Measurements from ENCODE around the gene EIF2AK3. TPM values are rescaled to one million over a fixed set of nuclear protein-coding genes. Genes with fewer than 3 reads are reported as not detected.
"Not testable (repeated sequence)": the region's sequence is repeated elsewhere in the genome, so short reads cannot be mapped to it uniquely, and the experiment has no call there.

EIF2AK3 gene
- total RNA-seq, 2 experiments from 2014 or later, result 10.6 to 14.7 TPM

DNA sequence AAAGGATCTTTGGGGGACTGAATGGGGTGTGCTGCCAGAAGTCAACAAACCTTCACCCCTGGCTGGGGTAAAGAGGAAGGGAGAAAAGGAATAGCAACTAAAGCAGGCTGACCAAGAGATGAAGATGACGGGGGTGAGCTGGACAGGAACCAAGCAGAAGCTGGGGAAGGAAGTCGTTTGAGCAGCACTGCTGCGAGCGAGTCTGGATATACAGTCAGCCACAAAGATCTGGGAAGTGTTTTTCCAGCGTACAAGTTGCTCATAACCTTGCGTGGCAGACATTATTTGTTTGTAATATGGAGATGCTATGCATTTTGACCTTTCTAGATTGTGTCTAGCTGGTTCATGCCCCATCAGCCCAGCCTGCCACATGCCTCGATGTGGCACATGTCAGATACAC, 71.2 kb downstream of the EIF2AK3 start:
- H3K4me3 Mint-ChIP-seq, result no peak overlapping the region
- no peaks in the 10 kb centered on the region for H3K4me1 Mint-ChIP-seq
- H3K36me3 Mint-ChIP-seq, result peaks cover 9% of the 10 kb centered on the region
- no peaks in the 10 kb centered on the region for H3K9me3 Mint-ChIP-seq
- H3K27me3 Mint-ChIP-seq, result no peaks in the 10 kb centered on the region
- no peak overlapping the region for H3K27ac Mint-ChIP-seq
- no peak for DNase-seq

DNA sequence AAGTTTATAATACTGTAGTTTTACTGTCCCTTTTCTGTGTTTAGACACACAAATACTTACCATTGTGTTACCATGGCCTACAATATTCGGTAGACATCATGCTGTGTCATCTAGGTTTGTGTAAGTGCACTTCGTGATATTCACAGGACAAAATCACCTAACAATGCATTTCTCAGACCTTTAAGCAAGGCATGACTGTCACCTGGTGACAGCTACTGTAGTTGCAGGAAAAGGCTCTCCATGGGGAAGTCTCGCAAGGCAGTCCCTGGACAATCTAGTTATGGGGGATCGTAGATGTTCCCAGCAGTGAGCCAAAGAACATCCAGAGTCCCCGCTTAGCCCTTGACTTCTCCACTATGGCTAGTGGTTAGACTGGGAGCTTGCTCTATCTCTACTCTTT, 73.1 kb downstream of the EIF2AK3 start:
- Mint-ChIP-seq H3K27ac (no peak overlapping the region), H3K36me3 (peaks cover 3% of the 10 kb centered on the region), H3K9me3 (no peaks in the 10 kb centered on the region), H3K27me3 (peaks cover 14% of the 10 kb centered on the region), H3K4me1 (peaks cover 4% of the 10 kb centered on the region), H3K4me3 (no peak overlapping the region)
- DNase-seq, result no peak

GRCh38 chr2:88549616-88550292, 77.5 kb downstream of the EIF2AK3 start:
- H3K4me1 Mint-ChIP-seq, result peaks cover 4% of the 10 kb centered on the region
- H3K4me3 Mint-ChIP-seq, result no peak overlapping the region
- peaks cover 20% of the 10 kb centered on the region for H3K27me3 Mint-ChIP-seq
- H3K9me3 Mint-ChIP-seq, result no peaks in the 10 kb centered on the region
- H3K27ac Mint-ChIP-seq, result no peak overlapping the region
- no peaks in the 10 kb centered on the region for H3K36me3 Mint-ChIP-seq
- DNase-seq, result no peak

DNA sequence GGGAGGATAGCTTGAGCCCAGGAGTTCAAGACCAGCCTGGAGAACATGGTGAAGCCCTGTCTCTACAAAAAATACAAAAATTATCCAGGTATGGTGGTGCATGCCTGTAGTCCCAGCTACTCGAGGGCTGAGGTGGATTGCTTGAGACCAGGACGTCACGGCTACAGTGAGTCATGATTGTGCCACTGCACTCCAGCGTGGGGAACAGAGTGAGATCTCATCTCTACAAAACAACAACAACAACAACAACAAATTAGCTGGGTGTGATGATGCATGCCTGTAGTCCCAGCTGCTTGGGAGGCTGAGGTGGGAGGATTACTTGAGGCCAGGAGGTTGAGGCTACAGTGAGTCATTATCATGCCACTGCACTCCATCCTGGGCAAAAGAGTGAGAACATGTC, 81.0 kb downstream of the EIF2AK3 start:
- not testable (repeated sequence) for H3K4me1 Mint-ChIP-seq, H3K9me3 Mint-ChIP-seq, H3K36me3 Mint-ChIP-seq, H3K27ac Mint-ChIP-seq, H3K4me3 Mint-ChIP-seq, DNase-seq
- H3K27me3 Mint-ChIP-seq, result peaks cover 20% of the 10 kb centered on the region

DNA sequence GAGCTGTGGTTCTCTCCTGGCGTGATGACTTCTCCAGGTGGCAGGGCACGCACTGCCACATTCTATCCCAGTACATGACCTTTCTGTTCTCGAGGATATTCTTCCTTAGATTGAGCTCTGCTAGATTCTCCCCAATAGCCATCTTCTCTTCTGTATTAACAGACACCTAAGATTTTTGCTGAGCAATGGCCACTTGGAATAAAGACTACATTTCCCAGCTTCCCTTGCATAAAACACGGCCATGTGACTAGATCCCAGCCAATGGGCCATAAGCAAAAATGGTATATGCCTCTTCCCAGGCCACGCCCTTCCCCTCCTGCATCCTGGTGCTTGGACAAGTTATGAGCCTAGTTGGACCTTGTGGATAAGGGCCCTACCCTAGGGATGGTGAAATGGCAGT, 82.1 kb downstream of the EIF2AK3 start:
- H3K27ac Mint-ChIP-seq, result no peak overlapping the region
- no peak overlapping the region for H3K4me3 Mint-ChIP-seq

DNA sequence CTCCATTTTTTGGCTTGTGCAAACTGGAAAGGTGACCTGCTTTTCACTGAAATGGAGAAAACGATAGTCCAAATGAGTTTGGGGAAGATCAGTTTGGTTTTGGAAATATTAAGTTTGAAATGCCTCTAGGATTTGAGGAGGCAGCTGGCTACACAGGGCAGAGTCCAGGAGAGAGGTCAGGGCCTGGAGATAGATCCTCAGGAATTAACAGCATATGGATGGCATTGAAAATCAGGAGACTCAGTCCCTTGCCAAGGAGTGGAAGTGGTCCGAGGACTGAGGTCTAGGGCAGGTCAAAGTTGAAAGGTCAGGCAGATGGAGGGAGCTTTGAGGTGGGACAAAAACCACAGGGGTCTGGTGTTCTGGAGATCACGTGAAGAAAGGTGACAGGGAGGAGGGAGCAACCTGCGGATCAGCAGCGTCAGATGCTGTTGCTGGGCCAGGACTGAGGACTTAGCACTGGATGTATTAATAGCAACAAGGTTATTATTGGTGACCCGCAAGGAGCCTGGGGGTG, 83.7 kb downstream of the EIF2AK3 start:
- H3K27ac Mint-ChIP-seq, result no peak overlapping the region
- peaks cover 8% of the 10 kb centered on the region for H3K27me3 Mint-ChIP-seq
- DNase-seq, result no peak
- no peak overlapping the region for H3K4me3 Mint-ChIP-seq
- H3K9me3 Mint-ChIP-seq, result peaks cover 5% of the 10 kb centered on the region
- peaks cover 1% of the 10 kb centered on the region for H3K36me3 Mint-ChIP-seq
- H3K4me1 Mint-ChIP-seq, result no peaks in the 10 kb centered on the region

More for the DNA sequence above, 82.1 kb downstream of the EIF2AK3 start:
- peaks cover 5% of the 10 kb centered on the region for H3K9me3 Mint-ChIP-seq
- DNase-seq, result no peak
- H3K27me3 Mint-ChIP-seq, result peaks cover 18% of the 10 kb centered on the region
- peaks cover 1% of the 10 kb centered on the region for H3K36me3 Mint-ChIP-seq
- peaks cover 3% of the 10 kb centered on the region for H3K4me1 Mint-ChIP-seq

DNA sequence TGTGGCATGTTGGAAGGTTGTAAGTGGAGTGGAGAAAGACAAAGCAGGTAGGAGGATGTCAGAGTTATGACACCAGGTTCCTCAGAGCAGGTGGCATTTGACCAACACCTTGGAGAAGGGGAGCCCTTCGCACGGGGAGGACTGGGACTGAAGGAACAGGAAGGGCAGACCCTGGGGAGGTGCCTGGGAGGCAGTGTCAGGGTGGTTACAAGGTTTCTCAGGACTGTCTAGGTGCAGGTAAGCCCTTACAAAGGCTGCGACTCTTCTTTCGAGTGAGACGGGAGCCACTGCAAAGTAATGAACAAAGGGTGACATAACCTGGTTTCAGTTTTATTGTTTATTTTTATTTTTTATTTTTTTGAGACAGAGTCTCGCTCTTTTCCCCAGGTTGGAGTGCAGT, 84.6 kb downstream of the EIF2AK3 start:
- DNase-seq, result no peak
- Mint-ChIP-seq H3K36me3 (peaks cover 1% of the 10 kb centered on the region), H3K4me3 (no peak overlapping the region), H3K4me1 (no peaks in the 10 kb centered on the region), H3K27ac (no peak overlapping the region), H3K9me3 (peaks cover 5% of the 10 kb centered on the region), H3K27me3 (peaks cover 8% of the 10 kb centered on the region)

DNA sequence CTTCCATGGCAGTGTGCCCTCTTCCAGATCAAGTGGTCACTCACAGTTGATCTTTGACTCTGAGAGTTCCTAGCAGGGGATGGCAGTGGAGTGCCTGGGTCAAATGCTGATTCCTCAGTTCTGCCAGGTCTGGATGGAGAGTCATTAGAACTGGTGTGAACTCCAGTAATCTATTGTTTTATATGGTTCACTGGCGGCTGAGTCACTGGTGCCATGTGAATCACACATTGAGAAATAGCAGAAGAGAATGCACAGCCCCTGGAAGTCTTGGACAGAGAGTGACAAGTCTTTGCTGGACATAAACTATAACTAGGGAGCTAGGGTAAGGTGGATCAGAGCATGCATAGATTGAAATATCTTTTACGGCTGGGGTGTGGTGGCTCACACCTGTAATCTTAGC, 86.9 kb downstream of the EIF2AK3 start:
- no peak overlapping the region for H3K27ac Mint-ChIP-seq
- no peak for DNase-seq
- H3K9me3 Mint-ChIP-seq, result peaks cover 5% of the 10 kb centered on the region
- peaks cover 1% of the 10 kb centered on the region for H3K36me3 Mint-ChIP-seq
- H3K27me3 Mint-ChIP-seq, result peaks cover 14% of the 10 kb centered on the region
- H3K4me3 Mint-ChIP-seq, result no peak overlapping the region
- no peaks in the 10 kb centered on the region for H3K4me1 Mint-ChIP-seq

DNA sequence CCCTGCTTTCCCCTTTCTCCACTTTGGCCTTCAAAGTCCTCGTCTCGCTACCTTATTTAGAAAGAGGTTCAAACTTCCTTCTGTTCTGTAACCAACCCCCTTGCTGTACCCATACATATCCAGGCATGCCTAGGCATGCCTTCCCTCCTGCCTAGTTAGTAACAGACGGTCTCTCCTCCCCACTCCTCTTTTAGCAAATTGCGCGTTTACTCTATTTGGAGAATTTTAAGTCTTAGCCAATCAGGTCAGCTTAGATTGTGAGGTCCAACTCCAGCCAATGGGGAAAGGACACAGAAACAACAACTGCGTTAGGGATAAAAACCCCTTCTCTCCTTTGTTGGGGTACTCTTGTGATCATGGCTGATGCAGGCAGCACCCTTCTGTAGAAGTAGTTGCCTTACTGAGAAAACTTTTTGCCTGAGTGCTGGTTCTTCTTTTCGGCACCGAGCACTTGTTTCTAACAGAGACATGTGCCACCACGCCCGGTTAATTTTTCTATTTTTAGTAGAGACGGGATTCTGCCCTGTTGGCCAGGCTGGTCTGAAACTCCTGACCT, 88.8 kb downstream of the EIF2AK3 start:
- peaks cover 1% of the 10 kb centered on the region for H3K36me3 Mint-ChIP-seq
- peaks cover 5% of the 10 kb centered on the region for H3K9me3 Mint-ChIP-seq
- peaks cover 20% of the 10 kb centered on the region for H3K27me3 Mint-ChIP-seq
- H3K4me3 Mint-ChIP-seq, result no peak overlapping the region
- H3K27ac Mint-ChIP-seq, result no peak overlapping the region
- no peak for DNase-seq
- no peaks in the 10 kb centered on the region for H3K4me1 Mint-ChIP-seq

DNA sequence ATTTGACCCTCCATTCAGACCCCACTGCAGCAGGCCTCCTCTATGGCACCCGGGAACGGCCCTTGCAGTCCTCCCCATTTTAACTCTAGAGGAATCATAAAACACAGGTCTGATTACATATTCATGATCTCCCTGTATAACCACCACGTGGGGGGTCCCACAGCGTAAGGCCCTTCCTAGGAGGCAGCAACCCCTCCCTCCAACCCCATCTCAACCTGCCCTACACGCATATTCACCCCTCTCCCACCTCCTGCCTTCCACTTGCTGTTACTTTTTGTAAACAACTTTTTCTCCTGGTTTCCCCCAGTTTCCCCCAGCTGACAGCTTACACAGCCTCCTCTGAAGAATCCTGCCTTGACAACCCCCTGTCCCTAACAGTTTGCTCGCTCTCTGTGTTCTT, 89.6 kb downstream of the EIF2AK3 start:
- Mint-ChIP-seq H3K36me3 (peaks cover 1% of the 10 kb centered on the region), H3K4me1 (no peaks in the 10 kb centered on the region), H3K27ac (no peak overlapping the region), H3K27me3 (peaks cover 21% of the 10 kb centered on the region), H3K4me3 (no peak overlapping the region), H3K9me3 (peaks cover 5% of the 10 kb centered on the region)
- DNase-seq, result no peak

- Mint-ChIP-seq H3K9me3 (no peaks in the 10 kb centered on the region), H3K27ac (no peak overlapping the region), H3K4me1 (no peaks in the 10 kb centered on the region), H3K36me3 (no peaks in the 10 kb centered on the region), H3K27me3 (peaks cover 7% of the 10 kb centered on the region), H3K4me3 (no peak overlapping the region)
- no peak for DNase-seq
Measured at GRCh38 chr2:88530081-88530480, 97.2 kb downstream of the EIF2AK3 start.

DNA sequence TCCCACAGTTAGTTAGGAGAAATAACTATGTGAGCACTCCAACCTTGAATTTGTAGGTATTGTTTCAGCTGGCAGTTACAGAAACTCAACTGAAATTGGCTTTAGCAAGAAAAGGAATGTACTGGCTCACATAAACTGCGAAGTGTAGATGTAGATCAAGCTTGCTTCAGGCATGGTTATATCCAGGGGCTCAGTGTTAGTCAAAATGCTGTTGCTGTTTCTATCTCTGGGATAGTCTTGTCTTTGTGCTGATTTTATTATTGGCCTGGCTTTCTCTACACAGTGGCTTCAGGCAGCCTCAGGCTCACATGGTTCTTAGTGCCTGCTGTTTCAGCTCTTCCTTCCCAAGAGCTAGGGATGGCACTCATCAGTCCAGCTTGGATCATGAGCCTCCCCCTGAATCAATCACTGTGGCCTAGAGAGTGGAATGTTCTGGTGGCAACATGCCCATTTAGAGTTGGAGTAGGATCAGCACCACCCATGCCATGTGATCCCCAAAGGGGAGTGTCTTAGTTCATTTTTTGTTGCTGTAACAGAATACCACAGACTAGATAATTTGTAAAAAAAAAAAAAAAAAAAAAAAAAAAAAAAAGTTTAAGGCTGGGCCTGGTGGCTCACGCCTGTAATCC, 105.7 kb downstream of the EIF2AK3 start:
- no peaks in the 10 kb centered on the region for H3K4me1 Mint-ChIP-seq
- H3K9me3 Mint-ChIP-seq, result no peaks in the 10 kb centered on the region
- no peak overlapping the region for H3K27ac Mint-ChIP-seq
- no peaks in the 10 kb centered on the region for H3K36me3 Mint-ChIP-seq
- H3K4me3 Mint-ChIP-seq, result no peak overlapping the region
- H3K27me3 Mint-ChIP-seq, result peaks cover 10% of the 10 kb centered on the region
- no peak for DNase-seq

DNA sequence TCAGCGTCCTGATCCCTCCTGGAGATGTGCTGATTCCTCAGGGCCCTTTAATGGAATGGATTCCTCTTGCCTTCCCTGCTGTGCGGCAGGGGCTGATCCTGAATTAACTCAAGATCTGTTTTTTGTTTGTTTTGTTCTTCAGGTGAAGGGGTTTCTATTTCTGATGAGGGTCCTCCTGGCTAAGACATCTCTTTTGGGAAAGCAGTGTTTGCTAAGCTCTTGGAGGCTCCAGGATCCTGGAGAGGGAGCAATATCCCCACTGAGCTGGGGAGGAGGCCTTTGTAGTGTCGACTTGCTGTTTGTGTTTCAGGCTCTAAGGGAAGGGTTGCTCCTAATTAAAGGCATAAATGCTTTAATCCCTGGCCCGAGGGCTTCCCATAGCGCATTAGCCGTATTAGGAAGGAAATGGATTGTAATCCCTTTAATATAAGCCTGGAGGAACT, 109.5 kb downstream of the EIF2AK3 start:
- H3K9me3 Mint-ChIP-seq, result no peaks in the 10 kb centered on the region
- no peak overlapping the region for H3K27ac Mint-ChIP-seq
- H3K27me3 Mint-ChIP-seq, result peaks cover 10% of the 10 kb centered on the region
- H3K4me3 Mint-ChIP-seq, result no peak overlapping the region
- DNase-seq, result no peak
- no peaks in the 10 kb centered on the region for H3K4me1 Mint-ChIP-seq
- H3K36me3 Mint-ChIP-seq, result no peaks in the 10 kb centered on the region

Measured in activated naive CD8-positive, alpha-beta T cell treated with anti-CD3 and anti-CD28 coated beads for 36 hours (primary cell).